Ascending aorta (tissue), 2 donors: ENCODE measurements around the gene LHX6. TPM values are rescaled to one million over a fixed set of nuclear protein-coding genes. Genes with fewer than 3 reads are reported as not detected.

Source experiments
- DNase-seq, 2 donors: peaks; one replicate each; pipeline ENCODE4 v3.0.0-alpha.2; 2019; ENCODE audit warnings: low spot score in 2 of 2
- H3K27ac ChIP-seq, 2 donors: fragments of 200-600 bp; sonication (generic); one replicate each; pipeline ENCODE4 v1.5.1; 2016 to 2017; ENCODE audit warnings: mild to moderate bottlenecking in 1 of 2
- H3K27me3 ChIP-seq: fragments of 200-600 bp; sonication (generic); one replicate; pipeline ENCODE4 v1.5.1; 2017
- H3K36me3 ChIP-seq, 2 donors: fragments of 200-600 bp; sonication (generic); one replicate each; pipeline ENCODE4 v1.5.1; 2016
- H3K4me1 ChIP-seq, 2 donors: fragments of 200-600 bp; sonication (generic); one replicate each; pipeline ENCODE4 v1.5.1; 2016 to 2017; ENCODE audit warnings: mild to moderate bottlenecking in 1 of 2
- H3K4me3 ChIP-seq, 2 donors: fragments of 200-600 bp; sonication (generic); one replicate each; pipeline ENCODE4 v1.5.1; 2016 to 2017; ENCODE audit warnings: mild to moderate bottlenecking in 1 of 2
- H3K9me3 ChIP-seq, 2 donors: fragments of 200-600 bp; sonication (generic); one replicate each; pipeline ENCODE4 v1.5.1; 2016
- CTCF ChIP-seq, 3 experiments: fragments of 200-600 bp in 2 of 3; fragments of 450-650 bp in 1 of 3; sonication (generic) in 2 of 3; IDR thresholded peaks; one replicate each; pipeline ENCODE4 v1.5.1; 2016 to 2019; ENCODE audit warnings: antibody characterized with exemption in 3 of 3, mild to moderate bottlenecking in 1 of 3, moderate library complexity in 1 of 3
- intact Hi-C: fragments of 100-400 bp; cut with DNase I; formaldehyde crosslinking; loops from one replicate; pipeline ENCODE4 v1.15.1; 2023
- total RNA-seq: library from RNA; depleted of rRNA; stranded (reverse); fragments of >200 nt; gene quantifications from one replicate; pipeline ENCODE4 v1.1.0, GENCODE V29; 2016

The LHX6 gene
- total RNA-seq, 1 donor from 2014 or later = 141 TPM

- Histone ChIP-seq H3K4me3 (peak overlapping the region; percentile 97), H3K27ac (no peak overlapping the region), H3K4me1 (peaks cover 0 to 11% of the 10 kb centered on the region in 2 donors), H3K36me3 (no peaks in the 10 kb centered on the region), H3K27me3 (no peaks in the 10 kb centered on the region), H3K9me3 (no peaks in the 10 kb centered on the region)
- no peak for TF ChIP-seq CTCF (IDR thresholded peaks at IDR 0.05)
- DNase-seq = no peak
- intact Hi-C loops = loop anchor here (1.0 kb wide), 1 partner anchor 104 kb away; the partner anchor contains the start of genes MRRF and RBM18
These were observed 68.9 kb downstream of the LHX6 start for GRCh38 chr9:122159925-122160246.

GRCh38 chr9:122159026-122159924, 69.5 kb downstream of the LHX6 start, which contains the start of the genes MORN5 and NDUFA8:
Gene MORN5, plus strand, starts transcription at chr9:122159908. Its CDS starts 65 bp downstream, at chr9:122159973.
Gene NDUFA8, minus strand, starts transcription at chr9:122159779. Its CDS starts 102 bp downstream, at chr9:122159677.
- no peaks in the 10 kb centered on the region for H3K36me3 ChIP-seq
- H3K9me3 ChIP-seq = no peaks in the 10 kb centered on the region
- no peaks in the 10 kb centered on the region for H3K27me3 ChIP-seq
- H3K27ac ChIP-seq = peak within 1 kb of the TSS; percentile 62 to 68
- H3K4me3 ChIP-seq = peak within 1 kb of the TSS; percentile 97
- H3K4me1 ChIP-seq = peaks cover 0 to 11% of the 10 kb centered on the region in 2 donors
- peak in 1 of 3 experiments; percentile 21 for TF ChIP-seq CTCF (IDR thresholded peaks at IDR 0.05)
- intact Hi-C loops = loop anchor here (1.0 kb wide), 1 partner anchor 105 kb away; the partner anchor contains the start of genes MRRF and RBM18
- DNase-seq = peak; percentile 86 to 98

GRCh38 chr9:122158202-122158601, 70.6 kb downstream of the LHX6 start:
- intact Hi-C loops = no loop called here
- DNase-seq = no peak
- Histone ChIP-seq H3K36me3 (no peaks in the 10 kb centered on the region), H3K27me3 (no peaks in the 10 kb centered on the region), H3K4me1 (peaks cover 0 to 11% of the 10 kb centered on the region in 2 donors), H3K27ac (no peak overlapping the region), H3K9me3 (no peaks in the 10 kb centered on the region), H3K4me3 (peak overlapping the region in 1 of 2 donors; percentile 97)
- peak in 2 of 3 experiments; percentile 14 to 18 for TF ChIP-seq CTCF (IDR thresholded peaks at IDR 0.05)

GRCh38 chr9:122155796-122156195, 73.0 kb downstream of the LHX6 start:
- Histone ChIP-seq H3K27ac (no peak overlapping the region), H3K9me3 (no peaks in the 10 kb centered on the region), H3K36me3 (peaks cover 5 to 8% of the 10 kb centered on the region in 2 donors), H3K27me3 (no peaks in the 10 kb centered on the region), H3K4me3 (no peak overlapping the region), H3K4me1 (peaks cover 0 to 11% of the 10 kb centered on the region in 2 donors)
- no peak for TF ChIP-seq CTCF (IDR thresholded peaks at IDR 0.05)
- intact Hi-C loops = no loop called here
- DNase-seq = no peak

Other genes with a start within 250 kb of the LHX6 start
- gene TTLL11, start 135.6 kb downstream of the LHX6 start, total RNA-seq = 18.5 TPM
- gene NDUFA8, start 69.2 kb downstream of the LHX6 start, total RNA-seq = 21.4 TPM
- gene MORN5, start 69.0 kb downstream of the LHX6 start, total RNA-seq = not detected
- 63.8 TPM for gene RBM18, start 35.9 kb upstream of the LHX6 start, total RNA-seq
- 16.1 TPM for gene MRRF, start 35.9 kb upstream of the LHX6 start, total RNA-seq
- gene PTGS1, start 142.1 kb upstream of the LHX6 start, total RNA-seq = 13.0 TPM
- gene OR1J1, start 249.0 kb upstream of the LHX6 start, total RNA-seq = not detected